AG09309 (cell line): Measurements from ENCODE around the gene SLC12A8.

ENCODE experiments used
- DNase-seq: peaks from one replicate; pipeline ENCODE4 v3.0.0-alpha.2; 2010; ENCODE audit warnings: low read depth
- H3K4me3 ChIP-seq: 2 replicates; pipeline ENCODE4 v1.5.1; 2011; ENCODE audit warnings: mild to moderate bottlenecking, low read depth, low read length, moderate library complexity; ENCODE audit not compliant: control insufficient read depth
- TF ChIP-seq, protein P1 (sequence below): IDR thresholded peaks from 2 replicates; pipeline ENCODE4 v1.5.1; 2011; ENCODE audit warnings: mild to moderate bottlenecking, low read depth, low read length, inconsistent platforms; ENCODE audit not compliant: insufficient read depth, control insufficient read depth; ENCODE audit errors: missing control alignments

Gene SLC12A8

DNA sequence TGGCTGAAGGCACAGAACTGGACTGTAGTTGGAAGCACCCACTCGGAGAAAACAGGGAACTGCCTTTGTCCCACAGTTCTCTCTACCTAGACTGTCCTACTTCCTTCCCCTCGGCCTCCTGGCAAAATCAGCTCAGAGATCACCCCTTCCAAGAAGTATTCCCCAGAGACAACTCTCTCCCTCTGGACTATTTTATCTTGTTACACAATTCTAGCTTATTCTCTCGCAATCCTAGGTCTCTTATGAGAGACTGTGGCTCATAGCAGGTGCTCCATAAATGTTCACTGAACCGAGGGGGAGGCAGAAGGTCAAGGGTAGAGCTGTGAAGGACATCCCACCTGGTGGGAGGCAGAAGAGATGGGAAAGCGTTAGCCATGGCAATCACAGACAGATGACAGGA, 167.4 kb downstream of the SLC12A8 start:
- TF ChIP-seq, protein P1, sequence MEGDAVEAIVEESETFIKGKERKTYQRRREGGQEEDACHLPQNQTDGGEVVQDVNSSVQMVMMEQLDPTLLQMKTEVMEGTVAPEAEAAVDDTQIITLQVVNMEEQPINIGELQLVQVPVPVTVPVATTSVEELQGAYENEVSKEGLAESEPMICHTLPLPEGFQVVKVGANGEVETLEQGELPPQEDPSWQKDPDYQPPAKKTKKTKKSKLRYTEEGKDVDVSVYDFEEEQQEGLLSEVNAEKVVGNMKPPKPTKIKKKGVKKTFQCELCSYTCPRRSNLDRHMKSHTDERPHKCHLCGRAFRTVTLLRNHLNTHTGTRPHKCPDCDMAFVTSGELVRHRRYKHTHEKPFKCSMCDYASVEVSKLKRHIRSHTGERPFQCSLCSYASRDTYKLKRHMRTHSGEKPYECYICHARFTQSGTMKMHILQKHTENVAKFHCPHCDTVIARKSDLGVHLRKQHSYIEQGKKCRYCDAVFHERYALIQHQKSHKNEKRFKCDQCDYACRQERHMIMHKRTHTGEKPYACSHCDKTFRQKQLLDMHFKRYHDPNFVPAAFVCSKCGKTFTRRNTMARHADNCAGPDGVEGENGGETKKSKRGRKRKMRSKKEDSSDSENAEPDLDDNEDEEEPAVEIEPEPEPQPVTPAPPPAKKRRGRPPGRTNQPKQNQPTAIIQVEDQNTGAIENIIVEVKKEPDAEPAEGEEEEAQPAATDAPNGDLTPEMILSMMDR, result no peak
- DNase-seq, result no peak
- H3K4me3 ChIP-seq, result no peak overlapping the region

DNA sequence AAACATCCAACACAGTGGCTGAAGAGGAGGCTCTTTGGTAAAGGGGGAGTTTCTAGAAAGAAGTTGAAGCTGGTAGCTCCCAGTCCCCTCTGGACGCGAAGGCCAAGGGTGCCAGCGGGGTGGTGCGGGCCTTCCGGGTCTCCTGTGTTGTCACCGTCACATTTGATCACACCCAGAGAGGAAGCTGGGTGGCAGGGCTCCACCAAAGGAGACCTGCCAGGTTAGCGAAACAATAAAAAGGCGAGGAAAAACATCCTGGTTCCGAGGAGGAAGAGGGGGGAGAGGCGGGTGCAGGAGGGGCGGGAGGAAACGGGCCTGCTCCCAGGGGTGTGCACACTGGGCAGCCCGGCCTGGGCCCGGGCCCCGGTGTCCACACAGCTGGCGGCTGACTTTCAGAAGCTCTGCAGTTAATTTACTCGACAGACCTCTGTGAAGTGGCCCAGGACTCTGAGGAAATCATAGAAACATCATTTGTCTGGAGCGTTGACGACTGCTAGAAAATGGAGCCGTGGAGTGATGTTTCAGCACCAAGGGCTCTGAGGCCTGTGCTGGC, 168.9 kb downstream of the SLC12A8 start:
- no peak for DNase-seq
- H3K4me3 ChIP-seq, result no peak overlapping the region
- TF ChIP-seq, protein P1, result no peak

DNA sequence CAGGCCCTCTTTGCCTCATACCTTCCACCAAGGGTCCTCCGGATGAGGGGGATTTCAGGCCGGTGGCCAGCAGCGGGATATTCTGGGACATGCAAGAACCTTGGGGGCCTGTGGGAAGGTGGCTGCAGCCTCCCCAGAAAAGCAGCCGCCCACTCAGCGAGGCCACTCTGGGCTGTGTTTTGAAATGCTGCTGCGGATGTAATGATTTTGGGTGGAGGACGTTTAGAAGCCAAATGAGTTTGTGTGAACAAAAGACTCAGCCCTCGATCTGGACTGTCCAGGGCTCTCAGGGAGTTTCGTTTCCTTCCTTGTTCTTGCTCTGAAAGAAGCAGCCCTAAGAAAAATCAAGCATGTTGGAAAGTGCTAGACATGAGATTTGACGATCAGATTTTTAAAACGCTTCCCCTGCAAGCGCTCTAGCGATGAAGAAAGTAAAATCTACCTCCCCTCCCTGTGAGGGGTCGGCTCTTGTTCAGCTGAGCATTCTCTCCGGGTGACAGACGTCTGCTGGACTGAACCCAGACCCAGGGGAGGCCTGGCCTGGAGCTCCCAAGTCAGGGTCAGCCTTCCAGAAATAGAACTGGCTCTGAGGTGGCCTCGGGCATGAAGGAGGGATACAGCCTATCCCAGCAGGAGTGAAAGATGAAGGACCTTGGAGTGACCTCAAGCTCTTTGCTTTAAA, 169.7 kb downstream of the SLC12A8 start:
- TF ChIP-seq, protein P1, result no peak
- DNase-seq, result no peak
- peak overlapping the region; percentile 13 for H3K4me3 ChIP-seq

DNA sequence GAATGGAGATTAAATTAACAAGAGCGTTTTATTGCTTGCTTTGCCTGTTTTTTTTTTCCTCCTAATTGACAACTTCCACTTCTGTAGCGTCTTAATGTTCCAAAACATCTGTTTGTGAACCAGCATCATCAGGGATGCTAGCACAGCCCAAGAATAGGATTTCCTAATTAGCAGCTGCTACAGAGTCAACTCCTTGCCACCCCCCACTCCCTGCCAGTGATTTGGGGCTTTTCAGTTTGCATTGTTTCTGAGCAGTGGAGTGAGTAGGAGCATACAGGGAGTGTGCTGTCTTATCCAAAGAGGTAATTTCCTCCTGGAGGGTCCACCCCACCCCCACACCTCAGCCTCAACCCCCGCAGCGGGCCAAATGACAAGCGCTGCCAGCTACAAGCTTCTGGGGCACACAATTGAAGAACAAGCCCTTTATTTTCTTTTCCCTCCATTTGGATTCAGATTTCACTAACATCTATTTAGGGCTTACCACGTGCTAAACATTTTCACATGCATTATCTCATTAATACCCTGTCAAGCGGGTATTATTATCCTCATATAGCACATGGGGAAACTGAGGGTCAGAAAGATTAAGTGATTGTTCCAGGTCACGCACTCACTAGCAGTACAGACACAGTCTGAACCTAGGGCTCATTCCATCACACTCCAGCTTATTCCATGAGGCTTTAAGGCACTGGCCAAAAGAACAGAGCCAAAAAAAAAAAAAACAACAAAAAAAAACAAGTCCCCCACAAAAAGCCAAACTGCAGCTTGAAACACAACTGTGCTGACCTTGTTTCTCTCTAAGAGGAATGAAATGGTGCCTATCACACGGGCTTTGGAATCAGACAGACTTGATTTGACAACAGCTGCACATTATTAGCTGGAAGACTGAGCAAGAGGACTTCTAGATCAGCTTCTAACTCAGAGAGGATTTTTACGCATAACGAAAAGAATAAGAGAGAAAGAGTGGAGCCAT, 173.1 kb downstream of the SLC12A8 start:
- no peak overlapping the region for H3K4me3 ChIP-seq
- DNase-seq, result no peak
- TF ChIP-seq, protein P1, result no peak

DNA sequence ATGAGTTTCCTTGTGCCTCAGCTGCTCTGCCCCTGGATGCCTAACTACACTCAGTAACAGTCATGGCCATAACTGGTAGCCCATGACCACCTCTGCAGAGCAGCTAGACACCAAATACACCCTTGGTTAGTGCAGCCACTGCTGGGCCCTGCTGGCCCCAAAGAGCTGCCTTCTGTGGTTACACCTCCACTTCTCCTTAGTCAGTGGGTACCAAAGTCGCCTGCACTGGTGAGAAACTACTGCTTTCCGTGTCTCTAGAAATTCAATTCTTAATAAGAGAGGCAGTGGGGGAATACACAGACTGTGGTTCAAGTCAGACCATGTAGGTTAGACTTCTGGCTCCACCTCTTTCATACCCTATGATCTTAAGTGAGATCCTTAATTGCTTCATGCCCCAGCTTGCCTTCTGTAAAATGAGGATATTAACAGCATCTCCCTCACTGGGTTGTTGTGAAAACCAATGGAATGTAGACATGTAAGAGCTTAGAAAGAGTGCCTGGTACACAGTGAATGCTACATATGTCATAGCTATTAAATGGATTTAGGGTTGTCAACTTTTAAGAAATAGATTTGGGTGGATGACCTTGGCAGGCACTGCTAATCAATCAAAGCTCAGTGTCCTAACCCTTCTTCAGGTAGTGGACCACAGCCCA, 174.9 kb downstream of the SLC12A8 start:
- H3K4me3 ChIP-seq, result no peak overlapping the region
- DNase-seq, result no peak
- TF ChIP-seq, protein P1, result no peak

DNA sequence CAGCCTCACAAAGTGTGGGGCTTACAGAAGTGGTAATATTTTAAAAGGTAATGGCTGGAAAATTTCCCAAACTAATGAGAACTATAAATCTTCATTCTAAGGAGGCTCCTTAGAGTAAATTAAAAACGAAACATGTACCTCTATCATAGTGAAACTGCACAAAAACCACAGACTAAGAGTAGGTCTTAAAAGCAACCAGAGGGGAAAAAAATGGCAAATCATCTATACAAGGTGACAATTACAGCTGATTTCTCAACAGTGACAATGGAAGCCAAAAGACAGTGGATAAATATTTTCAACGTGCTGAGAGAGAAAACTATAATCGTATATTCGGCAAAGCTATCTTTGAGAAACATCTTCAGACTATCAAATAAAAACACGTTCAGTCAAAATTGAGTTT, 177.3 kb downstream of the SLC12A8 start:
- no peak overlapping the region for H3K4me3 ChIP-seq
- no peak for DNase-seq
- TF ChIP-seq, protein P1, result no peak
